ENCODE results near the gene NPHP4. TPM values are rescaled to one million over a fixed set of nuclear protein-coding genes. Genes with fewer than 3 reads are reported as not detected.

The NPHP4 gene
- total and polyA plus RNA-seq, 9 of the 15 experiments (the other 6 are each of a cell fraction or from before 2014, with no cell fraction given), result 0.52 to 26.2 (median 6.7) TPM

DNA sequence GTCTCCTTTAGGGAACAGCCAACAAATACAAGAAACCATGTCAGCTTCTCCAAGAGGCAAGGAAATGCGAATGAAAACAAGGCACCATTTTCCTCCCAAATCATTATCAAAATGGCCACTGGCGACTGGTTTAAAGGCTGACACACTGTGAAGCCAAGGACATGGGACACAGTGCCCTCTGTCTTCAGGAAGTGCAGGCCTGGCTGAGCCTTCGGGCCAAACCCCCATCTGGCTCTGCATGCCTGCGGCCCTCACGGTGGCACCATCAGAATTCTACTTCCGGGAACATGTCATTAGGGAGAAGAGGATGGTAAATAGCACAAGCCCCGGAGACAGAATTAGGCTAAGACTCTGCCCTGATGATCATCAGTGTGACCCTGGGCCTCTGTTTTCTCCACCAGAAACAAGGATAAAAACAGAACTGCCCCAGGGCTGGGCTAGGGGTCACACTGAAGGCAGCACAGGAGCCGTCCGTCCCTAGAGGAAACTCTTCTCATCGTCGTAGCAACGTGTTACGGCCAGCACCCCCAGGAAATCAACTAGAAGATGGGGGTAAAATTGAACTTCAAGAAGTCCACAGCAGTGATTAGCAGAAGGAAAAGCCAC lies 103.5 kb downstream of the NPHP4 start (continued):
- no peak for TF ChIP-seq ZNF124 (CRISPR knock-in tag; IDR thresholded peaks at IDR 0.05)
- no peak for TF ChIP-seq SRF (CRISPR knock-in tag; IDR thresholded peaks at IDR 0.05)
- peak in 1 of 2 experiments; percentile 28; a peak in 2 of 4 replicates for TF ChIP-seq RAD21 (CRISPR knock-in tag; conservative IDR thresholded peaks at IDR 0.05 in 1 of 2, IDR thresholded peaks at IDR 0.05 in 1 of 2)
- no peak for TF ChIP-seq SMAD4 (CRISPR knock-in tag; conservative IDR thresholded peaks at IDR 0.05)
- no peak for TF ChIP-seq RNF2 (IDR thresholded peaks at IDR 0.05)
- TF ChIP-seq HNRNPH1 (optimal IDR thresholded peaks at IDR 0.05; ENCODE audit: low read depth, low read length), result no peak
- TF ChIP-seq ELF1 (tag; IDR thresholded peaks at IDR 0.05), result peak; percentile 39; the same call in 1 of the 2 replicates
- no peak for TF ChIP-seq NCOA6 (IDR thresholded peaks at IDR 0.05)
- no peak for TF ChIP-seq TAF7 (tag; IDR thresholded peaks at IDR 0.05)

GRCh38 chr1:5887971-5888361 lies 104.3 kb downstream of the NPHP4 start:
- Histone ChIP-seq H3K9me3 (replicated peaks; ENCODE audit: control insufficient read depth, insufficient read depth, low read depth, low read length) (no peaks in the 10 kb centered on the region), H3K4me2 (ENCODE audit: insufficient read depth, low read length) (no peak overlapping the region), H3K36me3 (ENCODE audit: control insufficient read depth, insufficient read depth, low read length) (peaks cover 14% of the 10 kb centered on the region; the same call in 2 of the 3 replicates), H3K27me3 (ENCODE audit: control insufficient read depth in 2 of 2, insufficient read depth in 2 of 2, low read length in 2 of 2) (no peaks in the 10 kb centered on the region), H3K79me2 (ENCODE audit: control insufficient read depth, insufficient read depth, low read length) (no peaks in the 10 kb centered on the region), H3K4me3 (no peak overlapping the region), H4K20me1 (replicated peaks; ENCODE audit: control insufficient read depth, insufficient read depth, low read length) (peaks cover 42% of the 10 kb centered on the region), H3K9me1 (ENCODE audit: control insufficient read depth, insufficient read depth, low read length) (peaks cover 19% of the 10 kb centered on the region), H2AFZ (ENCODE audit: low read depth, low read length) (no peak overlapping the region), H3K4me1 (replicated peaks in 1 of 2; ENCODE audit: control insufficient read depth in 2 of 2, insufficient read depth in 2 of 2, low read length in 2 of 2) (peaks cover 31 to 70% of the 10 kb centered on the region in 2 experiments), H3K9ac (ENCODE audit: insufficient read depth in 1 of 2, low read depth in 2 of 2, low read length in 2 of 2) (0 out of 4 replicates have a peak overlapping the region, but pooled peaks of 1 of the 2 experiments have one; percentile 10), H3K27ac (ENCODE audit: extremely low read depth, low read depth, low read length) (no peak overlapping the region)
- FAIRE-seq (no peak), ATAC-seq (no peak), DNase-seq (ENCODE audit: extremely low read depth in 1 of 4, low spot score in 3 of 4) (no peak)
- WGBS (ENCODE audit: insufficient coverage, low coverage, missing lambda C conversion rate), result 89% methylated on average over 13 of the region's 15 CpGs
- POLR2A ChIA-PET, result no interaction called here
- intact Hi-C loops (cut with micrococcal nuclease) (no loop called here), in situ Hi-C loops (cut with MboI) (no loop called here)
- CTCF ChIA-PET (ENCODE audit: low intra/inter-chr PET ratio), result no interaction called here
- no TSS peak for BruUV-seq (replicated peaks)
- TF ChIP-seq ZNF280B (CRISPR knock-in tag; IDR thresholded peaks at IDR 0.05) (no peak), TRIM24 (IDR thresholded peaks at IDR 0.05) (no peak), HOXB6 (CRISPR knock-in tag; IDR thresholded peaks at IDR 0.05; ENCODE audit: borderline replicate concordance) (no peak), CEBPG (CRISPR knock-in tag; IDR thresholded peaks at IDR 0.05) (no peak), CEBPG (tag; conservative IDR thresholded peaks at IDR 0.05 in 1 of 2, IDR thresholded peaks at IDR 0.05 in 1 of 2) (no peak), POLR2A (conservative IDR thresholded peaks at IDR 0.05) (no peak), CBX8 (IDR thresholded peaks at IDR 0.05; ENCODE audit: borderline replicate concordance, extremely low read depth, low read depth, low read length, poor library complexity, severe bottlenecking) (no peak), ZNF778 (CRISPR knock-in tag; IDR thresholded peaks at IDR 0.05) (no peak), ZNF780A (CRISPR knock-in tag; IDR thresholded peaks at IDR 0.05) (no peak), ZKSCAN3 (CRISPR knock-in tag; IDR thresholded peaks at IDR 0.05) (no peak)
- TF ChIP-seq, protein P1, sequence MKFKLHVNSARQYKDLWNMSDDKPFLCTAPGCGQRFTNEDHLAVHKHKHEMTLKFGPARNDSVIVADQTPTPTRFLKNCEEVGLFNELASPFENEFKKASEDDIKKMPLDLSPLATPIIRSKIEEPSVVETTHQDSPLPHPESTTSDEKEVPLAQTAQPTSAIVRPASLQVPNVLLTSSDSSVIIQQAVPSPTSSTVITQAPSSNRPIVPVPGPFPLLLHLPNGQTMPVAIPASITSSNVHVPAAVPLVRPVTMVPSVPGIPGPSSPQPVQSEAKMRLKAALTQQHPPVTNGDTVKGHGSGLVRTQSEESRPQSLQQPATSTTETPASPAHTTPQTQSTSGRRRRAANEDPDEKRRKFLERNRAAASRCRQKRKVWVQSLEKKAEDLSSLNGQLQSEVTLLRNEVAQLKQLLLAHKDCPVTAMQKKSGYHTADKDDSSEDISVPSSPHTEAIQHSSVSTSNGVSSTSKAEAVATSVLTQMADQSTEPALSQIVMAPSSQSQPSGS (CRISPR knock-in tag; IDR thresholded peaks at IDR 0.05), result no peak
